Body of pancreas (tissue), 4 donors: ENCODE results near the gene TCF12.

Experiments
- POLR2A ChIP-seq, 3 donors: fragments of 450-650 bp; IDR thresholded peaks; one replicate each; pipeline ENCODE4 v1.6.1; 2016; ENCODE audit warnings: antibody characterized with exemption in 3 of 3, mild to moderate bottlenecking in 2 of 3
- TF ChIP-seq, protein P1 (sequence below), 7 experiments: fragments of 450-650 bp in 4 of 7; fragments of 200-600 bp in 3 of 7; sonication (generic) in 3 of 7; IDR thresholded peaks; one replicate each; pipeline ENCODE4 v1.5.1; 2016 to 2019; ENCODE audit warnings: antibody characterized with exemption in 7 of 7

DNA sequence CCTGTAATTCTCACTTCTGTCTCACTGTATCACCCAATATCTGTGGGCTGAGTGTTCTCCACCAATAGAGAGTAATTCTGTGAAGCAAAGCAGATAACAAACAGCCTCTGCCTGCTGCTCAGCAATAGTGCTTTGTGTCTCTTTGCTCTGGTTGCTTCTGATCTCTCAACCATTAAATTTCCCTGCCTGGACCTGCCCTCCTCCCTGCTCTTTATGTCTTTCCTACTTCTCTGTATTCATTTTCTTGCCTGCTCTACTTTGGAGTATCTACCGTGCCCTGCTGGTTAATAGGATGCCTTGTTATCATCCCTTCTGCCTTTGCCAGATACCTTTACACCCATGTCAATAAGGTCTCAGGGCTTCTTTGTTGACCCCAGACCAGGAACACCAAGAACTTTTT lies 355.0 kb downstream of the TCF12 start:
- TF ChIP-seq, protein P1, sequence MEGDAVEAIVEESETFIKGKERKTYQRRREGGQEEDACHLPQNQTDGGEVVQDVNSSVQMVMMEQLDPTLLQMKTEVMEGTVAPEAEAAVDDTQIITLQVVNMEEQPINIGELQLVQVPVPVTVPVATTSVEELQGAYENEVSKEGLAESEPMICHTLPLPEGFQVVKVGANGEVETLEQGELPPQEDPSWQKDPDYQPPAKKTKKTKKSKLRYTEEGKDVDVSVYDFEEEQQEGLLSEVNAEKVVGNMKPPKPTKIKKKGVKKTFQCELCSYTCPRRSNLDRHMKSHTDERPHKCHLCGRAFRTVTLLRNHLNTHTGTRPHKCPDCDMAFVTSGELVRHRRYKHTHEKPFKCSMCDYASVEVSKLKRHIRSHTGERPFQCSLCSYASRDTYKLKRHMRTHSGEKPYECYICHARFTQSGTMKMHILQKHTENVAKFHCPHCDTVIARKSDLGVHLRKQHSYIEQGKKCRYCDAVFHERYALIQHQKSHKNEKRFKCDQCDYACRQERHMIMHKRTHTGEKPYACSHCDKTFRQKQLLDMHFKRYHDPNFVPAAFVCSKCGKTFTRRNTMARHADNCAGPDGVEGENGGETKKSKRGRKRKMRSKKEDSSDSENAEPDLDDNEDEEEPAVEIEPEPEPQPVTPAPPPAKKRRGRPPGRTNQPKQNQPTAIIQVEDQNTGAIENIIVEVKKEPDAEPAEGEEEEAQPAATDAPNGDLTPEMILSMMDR (IDR thresholded peaks at IDR 0.05): no peak
- no peak for TF ChIP-seq POLR2A (IDR thresholded peaks at IDR 0.05)
